Mammary epithelial cell (primary cell): ENCODE results near the gene PCSK5.

ENCODE experiments used
- EZH2 ChIP-seq: IDR thresholded peaks from 2 replicates; pipeline ENCODE4 v1.6.1; 2012; ENCODE audit warnings: low read length, inconsistent platforms, borderline replicate concordance
- TF ChIP-seq, protein P1 (sequence below), 2 donors: IDR thresholded peaks in 1 of 2; conservative IDR thresholded peaks in 1 of 2; 2 replicates each; pipeline ENCODE4 v1.5.1; 2011 to 2012; ENCODE audit warnings: inconsistent platforms in 2 of 2, low read length in 2 of 2, mild to moderate bottlenecking in 2 of 2, control low read depth in 1 of 2, low read depth in 1 of 2; ENCODE audit not compliant: insufficient read depth in 1 of 2; ENCODE audit errors: extremely low read depth in 1 of 2

DNA sequence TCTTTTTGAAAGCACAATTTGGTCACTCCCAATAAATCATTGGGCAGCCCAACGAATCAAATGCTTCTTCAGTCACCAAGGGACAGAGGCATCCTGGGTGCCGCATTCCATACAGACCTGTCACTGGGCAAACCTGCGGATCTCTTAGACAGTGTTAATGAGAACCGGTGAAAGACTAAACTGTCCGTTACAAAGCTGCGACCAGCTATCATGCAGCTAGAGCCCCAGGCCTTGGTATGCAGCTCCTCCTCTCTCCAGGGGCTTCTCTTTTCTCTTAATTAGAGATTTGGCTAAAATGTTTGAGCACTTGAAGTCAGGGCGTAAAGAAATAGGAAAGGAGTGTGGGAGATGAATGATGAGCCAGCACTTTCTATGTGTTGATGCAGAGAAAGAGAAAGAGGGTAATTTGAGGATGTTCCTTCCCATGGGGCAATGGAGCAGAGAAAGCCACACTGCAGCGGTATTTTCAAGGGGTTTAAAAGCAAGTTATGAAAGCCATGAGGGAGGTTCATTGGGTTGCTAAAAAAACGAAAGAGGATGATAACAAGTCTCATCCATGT lies 328.5 kb downstream of the PCSK5 start:
- TF ChIP-seq, protein P1, sequence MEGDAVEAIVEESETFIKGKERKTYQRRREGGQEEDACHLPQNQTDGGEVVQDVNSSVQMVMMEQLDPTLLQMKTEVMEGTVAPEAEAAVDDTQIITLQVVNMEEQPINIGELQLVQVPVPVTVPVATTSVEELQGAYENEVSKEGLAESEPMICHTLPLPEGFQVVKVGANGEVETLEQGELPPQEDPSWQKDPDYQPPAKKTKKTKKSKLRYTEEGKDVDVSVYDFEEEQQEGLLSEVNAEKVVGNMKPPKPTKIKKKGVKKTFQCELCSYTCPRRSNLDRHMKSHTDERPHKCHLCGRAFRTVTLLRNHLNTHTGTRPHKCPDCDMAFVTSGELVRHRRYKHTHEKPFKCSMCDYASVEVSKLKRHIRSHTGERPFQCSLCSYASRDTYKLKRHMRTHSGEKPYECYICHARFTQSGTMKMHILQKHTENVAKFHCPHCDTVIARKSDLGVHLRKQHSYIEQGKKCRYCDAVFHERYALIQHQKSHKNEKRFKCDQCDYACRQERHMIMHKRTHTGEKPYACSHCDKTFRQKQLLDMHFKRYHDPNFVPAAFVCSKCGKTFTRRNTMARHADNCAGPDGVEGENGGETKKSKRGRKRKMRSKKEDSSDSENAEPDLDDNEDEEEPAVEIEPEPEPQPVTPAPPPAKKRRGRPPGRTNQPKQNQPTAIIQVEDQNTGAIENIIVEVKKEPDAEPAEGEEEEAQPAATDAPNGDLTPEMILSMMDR (conservative IDR thresholded peaks at IDR 0.05 in 1 of 2, IDR thresholded peaks at IDR 0.05 in 1 of 2; ENCODE audit: extremely low read depth in 1 of 2, insufficient read depth in 1 of 2, low read depth in 1 of 2, low read length in 2 of 2) = no peak
- TF ChIP-seq EZH2 = no peak
